ENCODE measurements around the gene CLMN. TPM values are rescaled to one million over a fixed set of nuclear protein-coding genes. Genes with fewer than 3 reads are reported as not detected.

CLMN gene
- total and polyA plus RNA-seq, 10 of the 15 experiments (the other 5 are each of a cell fraction or from before 2014, with no cell fraction given): 7.8 to 49.3 (median 18.5) TPM

GRCh38 chr14:95265106-95266094, 54.3 kb downstream of the CLMN start (continued):
- TF ChIP-seq GABPA (IDR thresholded peaks at IDR 0.05; ENCODE audit: low read depth) (no peak), BHLHE40 (IDR thresholded peaks at IDR 0.05; ENCODE audit: borderline replicate concordance in 1 of 2, low read depth in 2 of 2, low read length in 1 of 2) (peak; percentile 70 to 74; a peak in 3 of 4 replicates), RELB (IDR thresholded peaks at IDR 0.05; ENCODE audit: low read depth) (peak; percentile 97), MTA2 (IDR thresholded peaks at IDR 0.05; ENCODE audit: low read depth) (peak; percentile 97), EZH2 (IDR thresholded peaks at IDR 0.05; ENCODE audit: borderline replicate concordance, control insufficient read depth, low read depth, low read length) (no peak), GATAD2B (conservative IDR thresholded peaks at IDR 0.05; ENCODE audit: low read depth) (peak; percentile 91), TCF12 (IDR thresholded peaks at IDR 0.05; ENCODE audit: low read depth, low read length) (peak; percentile 99), TAF1 (IDR thresholded peaks at IDR 0.05; ENCODE audit: borderline replicate concordance, low read depth, low read length) (peak; percentile 12; the same call in 1 of the 2 replicates), FOXK2 (IDR thresholded peaks at IDR 0.05) (no peak), ATF3 (IDR thresholded peaks at IDR 0.05; ENCODE audit: borderline replicate concordance, extremely low read depth, low read depth, low read length) (no peak), BRCA1 (IDR thresholded peaks at IDR 0.05; ENCODE audit: low read depth, low read length) (no peak), YBX1 (IDR thresholded peaks at IDR 0.05) (no peak), USF2 (IDR thresholded peaks at IDR 0.05; ENCODE audit: borderline replicate concordance, low read depth, low read length) (no peak), REST (IDR thresholded peaks at IDR 0.05; ENCODE audit: low read depth, low read length) (0 out of 2 replicates have a peak, but pooled peaks have one; percentile 5), ZNF592 (IDR thresholded peaks at IDR 0.05) (no peak), ASH2L (IDR thresholded peaks at IDR 0.05; ENCODE audit: borderline replicate concordance, low read depth) (no peak), POLR2AphosphoS5 (IDR thresholded peaks at IDR 0.05; ENCODE audit: low read length) (peak; percentile 48; the same call in 1 of the 2 replicates)

Measured in GM12878 (cell line).